K562 (cell line): Measurements from ENCODE around the gene PGPEP1. TPM values are rescaled to one million over a fixed set of nuclear protein-coding genes. Genes with fewer than 3 reads are reported as not detected.

Experiments
- ATAC-seq: fragments of 200-7000 bp; cut with Tn5 transposase; 3 replicates; pipeline ENCODE4 v1.9.1; 2020; ENCODE audit warnings: moderate library complexity
- BruUV-seq: library from RNA; stranded (reverse); fragments of 400-500 nt; replicated peaks from 2 replicates; lab custom pipeline; 2021; lab: Mats Ljungman, UMichigan
- CTCF ChIA-PET: fragments of 300-600 bp; formaldehyde crosslinking; extraction: SDS; loops from one replicate; lab custom pipeline; 2021; ENCODE audit warnings: low intra/inter-chr PET ratio; lab: Yijun Ruan, JAX
- POLR2A ChIA-PET: fragments of 300-600, 350-650 bp; sonication (Branson Sonifier 250); formaldehyde crosslinking; extraction: SDS; loops from one replicate; lab custom pipeline; 2021; ENCODE audit warnings: antibody characterized with exemption, inconsistent platforms; lab: Yijun Ruan, JAX
- DNase-seq, 4 experiments: peaks; one replicate each; pipeline versions ENCODE4 v3.0.0 to v3.0.0-alpha.2; 2011 to 2018; ENCODE audit warnings: low spot score in 3 of 4, mixed read lengths in 3 of 4; ENCODE audit errors: extremely low read depth in 1 of 4
- FAIRE-seq: peaks from 2 replicates; lab custom pipeline; 2011; peaks lifted over from hg19 to GRCh38; lab: Jason Lieb, UNC
- H2AFZ ChIP-seq: 2 replicates; pipeline ENCODE4 v1.6.0; 2011; ENCODE audit warnings: low read depth, low read length, control low read depth, inconsistent platforms
- H3K27ac ChIP-seq: fragments of 200-600 bp; 3 replicates; pipeline ENCODE4 v1.8.0; 2011; ENCODE audit warnings: low read depth, mild to moderate bottlenecking, control low read depth, inconsistent platforms, low read length, moderate library complexity, mixed read lengths; ENCODE audit errors: extremely low read depth
- H3K27me3 ChIP-seq, 2 experiments: fragments of 300-600 bp in 1 of 2; 2 replicates in 1 of 2; 3 replicates in 1 of 2; pipeline versions ENCODE4 v1.6.0 to v1.8.0; 2011; ENCODE audit warnings: inconsistent platforms in 2 of 2, low read length in 2 of 2, mild to moderate bottlenecking in 1 of 2, mixed read lengths in 1 of 2, moderate library complexity in 1 of 2; ENCODE audit not compliant: control insufficient read depth in 2 of 2, insufficient read depth in 2 of 2
- H3K36me3 ChIP-seq: fragments of 300-600 bp; 3 replicates; pipeline ENCODE4 v1.8.0; 2011; ENCODE audit warnings: mild to moderate bottlenecking, low read length, inconsistent platforms; ENCODE audit not compliant: control insufficient read depth, insufficient read depth
- H3K4me1 ChIP-seq, 2 experiments: fragments of 200-600 bp in 1 of 2; replicated peaks in 1 of 2; 2 replicates in 1 of 2; 3 replicates in 1 of 2; pipeline versions ENCODE4 v1.5.1 to v1.8.0; 2011; ENCODE audit warnings: inconsistent platforms in 2 of 2, low read length in 2 of 2, mild to moderate bottlenecking in 1 of 2, mixed read lengths in 1 of 2, moderate library complexity in 1 of 2; ENCODE audit not compliant: control insufficient read depth in 2 of 2, insufficient read depth in 2 of 2
- H3K4me2 ChIP-seq: 2 replicates; pipeline ENCODE4 v1.6.1; 2011; ENCODE audit warnings: low read length, control low read depth, inconsistent platforms, mixed read lengths; ENCODE audit not compliant: insufficient read depth
- H3K4me3 ChIP-seq: fragments of 200-600 bp; sonication (generic), shearing (Covaris generic); 2 replicates; pipeline ENCODE4 v1.5.1; 2016; ENCODE audit warnings: control low read depth, inconsistent platforms
- H3K79me2 ChIP-seq: fragments of 200-600 bp; 3 replicates; pipeline ENCODE4 v1.8.0; 2011; ENCODE audit warnings: low read length, inconsistent platforms; ENCODE audit not compliant: control insufficient read depth, insufficient read depth
- H3K9ac ChIP-seq, 2 experiments: 2 replicates each; pipeline versions ENCODE4 v1.6.0 to v1.6.1; 2011; ENCODE audit warnings: low read depth in 2 of 2, low read length in 2 of 2, control low read depth in 1 of 2, inconsistent platforms in 1 of 2, mild to moderate bottlenecking in 1 of 2, mixed read lengths in 1 of 2; ENCODE audit not compliant: insufficient read depth in 1 of 2
- H3K9me1 ChIP-seq: one replicate; pipeline ENCODE4 v1.6.0; 2011; ENCODE audit warnings: inconsistent platforms, mild to moderate bottlenecking, low read length, moderate library complexity; ENCODE audit not compliant: control insufficient read depth, insufficient read depth
- H3K9me3 ChIP-seq: replicated peaks from 2 replicates; pipeline ENCODE4 v1.5.1; 2011; ENCODE audit warnings: low read depth, low read length, inconsistent platforms; ENCODE audit not compliant: control insufficient read depth, insufficient read depth
- H4K20me1 ChIP-seq: replicated peaks from 2 replicates; pipeline ENCODE4 v1.6.1; 2011; ENCODE audit warnings: low read length, inconsistent platforms, mixed read lengths; ENCODE audit not compliant: control insufficient read depth, insufficient read depth
- CBX2 ChIP-seq: fragments of 200-600 bp; sonication (generic); IDR thresholded peaks from one replicate; pipeline ENCODE4 v1.6.1; 2012; ENCODE audit warnings: mild to moderate bottlenecking, low read length, inconsistent platforms; ENCODE audit not compliant: insufficient read depth, poor library complexity, severe bottlenecking
- CTCF ChIP-seq, 3 experiments: IDR thresholded peaks in 2 of 3; conservative IDR thresholded peaks in 1 of 3; 2 replicates each; pipeline ENCODE4 v1.5.1; 2011 to 2012; ENCODE audit warnings: low read length in 3 of 3, mild to moderate bottlenecking in 3 of 3, control low read depth in 2 of 3, improper control_type of control experiment in 1 of 3, inconsistent platforms in 1 of 3, low read depth in 1 of 3, mixed read lengths in 1 of 3, moderate library complexity in 1 of 3; ENCODE audit not compliant: insufficient read depth in 2 of 3
- NEUROD1 ChIP-seq: fragments of 150-350 bp; IDR thresholded peaks from 2 replicates; pipeline ENCODE4 v1.6.1; 2014; ENCODE audit warnings: borderline replicate concordance, low read length, low read depth; ENCODE audit not compliant: partially characterized antibody
- NFE2 ChIP-seq: IDR thresholded peaks from 2 replicates; pipeline ENCODE4 v1.6.1; 2014; ENCODE audit warnings: antibody characterized with exemption, low read depth
- NKRF ChIP-seq: fragments of 450-650 bp; IDR thresholded peaks from 2 replicates; pipeline ENCODE4 v1.6.1; 2016; ENCODE audit warnings: borderline replicate concordance
- PRDM10 ChIP-seq: fragments of 450-650 bp; IDR thresholded peaks from 2 replicates; pipeline ENCODE4 v1.6.1; 2018; ENCODE audit not compliant: partially characterized antibody
- ZNF197 ChIP-seq: fragments of 200-800 bp; sonication (Bioruptor generic); IDR thresholded peaks from 2 replicates; pipeline ENCODE4 v1.6.1; 2016; ENCODE audit warnings: low read depth, missing genetic modification characterization, missing compliant biosample characterization
- ZNF639 ChIP-seq, 2 experiments: fragments of 200-800 bp in 1 of 2; sonication (Bioruptor generic) in 1 of 2; sonication (generic) in 1 of 2; formaldehyde crosslinking in 1 of 2; IDR thresholded peaks in 1 of 2; conservative IDR thresholded peaks in 1 of 2; 2 replicates each; pipeline versions ENCODE4 v1.5.0 to v1.6.1; 2016 to 2020; ENCODE audit warnings: missing compliant biosample characterization in 1 of 2, missing genetic modification characterization in 1 of 2, missing genetic modification reagents in 1 of 2
- WGBS: fragments of 100-300 bp; shearing (Covaris generic); methylation state at CpG from one replicate; pipeline ENCODE4 v1.1.6; 2016; ENCODE audit warnings: low coverage, mixed read lengths; ENCODE audit not compliant: insufficient coverage; ENCODE audit errors: missing lambda C conversion rate; 5-methylcytosine and 5-hydroxymethylcytosine counted together
- in situ Hi-C: fragments of 300-500 bp; cut with MboI; formaldehyde crosslinking; loops from 4 replicates; pipeline ENCODE4 v1.15.0; 2018; ENCODE audit warnings: inconsistent platforms, mixed read lengths
- intact Hi-C: fragments of 100-400 bp; cut with micrococcal nuclease; formaldehyde crosslinking; loops from 2 replicates; pipeline ENCODE4 v1.14.2; 2022
- polyA plus RNA-seq, 8 experiments: library from polyadenylated mRNA; depleted of rRNA in 4 of 8; stranded (reverse) in 5 of 8; unstranded in 3 of 8; fragments of >200 nt; fragmentation: Nextera tagmentation in 2 of 8; fragmentation: Illumina TruSeq in 1 of 8; extraction: Ambion mirVana in 2 of 8; extraction: Trizol in 1 of 8; gene quantifications; 2 replicates each; pipeline versions ENCODE4 v1.2.1 to v1.2.3, GENCODE V29; 2011 to 2014; ENCODE audit warnings: inconsistent platforms in 1 of 8, missing spikeins in 1 of 8
- total RNA-seq, 7 experiments: library from RNA; depleted of rRNA in 6 of 7; stranded (reverse); fragments of >200 nt in 6 of 7; fragmentation: Illumina TruSeq in 2 of 7; extraction: Trizol in 2 of 7; gene quantifications; 2 replicates each; pipeline versions ENCODE4 v1.2.1 to v1.2.3, GENCODE V29; 2011 to 2021; ENCODE audit warnings: low replicate concordance in 1 of 7

Gene PGPEP1
- total and polyA plus RNA-seq, 9 of the 15 experiments (the other 6 are each of a cell fraction or from before 2014, with no cell fraction given), result 10.0 to 69.6 (median 33.5) TPM

- TF ChIP-seq ZNF639 (CRISPR knock-in tag; conservative IDR thresholded peaks at IDR 0.05 in 1 of 2, IDR thresholded peaks at IDR 0.05 in 1 of 2) (no peak), CBX2 (no peak), NKRF (no peak), NFE2 (0 out of 2 replicates have a peak, but pooled peaks have one; percentile 5)
Measured at GRCh38 chr19:18333680-18334079, 6.7 kb upstream of the PGPEP1 start (continued).

- H3K27me3 ChIP-seq, result no peaks in the 10 kb centered on the region
- H3K4me1 ChIP-seq, result peaks cover 6 to 38% of the 10 kb centered on the region in 2 experiments; a peak in 4 of 5 replicates
- H3K36me3 ChIP-seq, result no peaks in the 10 kb centered on the region
- CTCF ChIA-PET, result no interaction called here
- intact Hi-C loops (no loop called here), in situ Hi-C loops (no loop called here)
- H3K9me3 ChIP-seq, result no peaks in the 10 kb centered on the region; the same call in 1 of the 2 replicates
- H4K20me1 ChIP-seq, result no peaks in the 10 kb centered on the region
- POLR2A ChIA-PET, result interaction anchor here (0.6 to 7.9 kb wide), 6 partner anchors 11 to 81 kb away, joined by 3 to 106 read pairs (median 4); partner anchors contain the start of gene JUND
- TF ChIP-seq PRDM10 (peak; percentile 9), CTCF (IDR thresholded peaks at IDR 0.05 in 2 of 3, conservative IDR thresholded peaks at IDR 0.05 in 1 of 3; ENCODE audit: insufficient read depth in 2 of 3, low read depth in 1 of 3, low read length in 3 of 3) (0 out of 6 replicates have a peak, but pooled peaks of 1 of the 3 experiments have one; percentile 3), ZNF197 (CRISPR knock-in tag) (no peak), NEUROD1 (no peak)
- peak overlapping the region in 1 of 2 experiments; percentile 63; a peak in 1 of 4 replicates for H3K9ac ChIP-seq
- H3K4me2 ChIP-seq, result no peak overlapping the region
- no peaks in the 10 kb centered on the region for H3K9me1 ChIP-seq
- DNase-seq (no peak), ATAC-seq (no peak), FAIRE-seq (no peak)
- peaks cover 12% of the 10 kb centered on the region for H3K79me2 ChIP-seq
- H2AFZ ChIP-seq, result no peak overlapping the region
- WGBS, result 42% methylated on average over 7 of the region's 7 CpGs
- H3K27ac ChIP-seq, result no peak overlapping the region
- no peak overlapping the region for H3K4me3 ChIP-seq
- BruUV-seq, result no TSS peak
Measured at GRCh38 chr19:18336121-18336520, 4.3 kb upstream of the PGPEP1 start.
